Astrocyte of the spinal cord (primary cell): ENCODE results near the gene AGR3.

ENCODE experiments used
- DNase-seq: peaks from one replicate; pipeline ENCODE4 v3.0.0; 2011; ENCODE audit warnings: low read depth, low spot score
- H3K4me3 ChIP-seq: 2 replicates; pipeline ENCODE4 v1.5.1; 2011; ENCODE audit warnings: low read depth, mild to moderate bottlenecking, low read length, moderate library complexity
- in situ Hi-C: cut with HindIII; loops from 2 replicates; pipeline ENCODE4 v1.10.0; 2017; ENCODE audit warnings: low sequenced_read_pairs
- TF ChIP-seq, protein P1 (sequence below): IDR thresholded peaks from 2 replicates; pipeline ENCODE4 v1.5.1; 2012; ENCODE audit warnings: low read depth, mild to moderate bottlenecking, low read length, inconsistent platforms

Gene AGR3

GRCh38 chr7:16826060-16826459, 55.7 kb downstream of the AGR3 start:
- in situ Hi-C loops, result no loop called here
- DNase-seq, result no peak
- TF ChIP-seq, protein P1, sequence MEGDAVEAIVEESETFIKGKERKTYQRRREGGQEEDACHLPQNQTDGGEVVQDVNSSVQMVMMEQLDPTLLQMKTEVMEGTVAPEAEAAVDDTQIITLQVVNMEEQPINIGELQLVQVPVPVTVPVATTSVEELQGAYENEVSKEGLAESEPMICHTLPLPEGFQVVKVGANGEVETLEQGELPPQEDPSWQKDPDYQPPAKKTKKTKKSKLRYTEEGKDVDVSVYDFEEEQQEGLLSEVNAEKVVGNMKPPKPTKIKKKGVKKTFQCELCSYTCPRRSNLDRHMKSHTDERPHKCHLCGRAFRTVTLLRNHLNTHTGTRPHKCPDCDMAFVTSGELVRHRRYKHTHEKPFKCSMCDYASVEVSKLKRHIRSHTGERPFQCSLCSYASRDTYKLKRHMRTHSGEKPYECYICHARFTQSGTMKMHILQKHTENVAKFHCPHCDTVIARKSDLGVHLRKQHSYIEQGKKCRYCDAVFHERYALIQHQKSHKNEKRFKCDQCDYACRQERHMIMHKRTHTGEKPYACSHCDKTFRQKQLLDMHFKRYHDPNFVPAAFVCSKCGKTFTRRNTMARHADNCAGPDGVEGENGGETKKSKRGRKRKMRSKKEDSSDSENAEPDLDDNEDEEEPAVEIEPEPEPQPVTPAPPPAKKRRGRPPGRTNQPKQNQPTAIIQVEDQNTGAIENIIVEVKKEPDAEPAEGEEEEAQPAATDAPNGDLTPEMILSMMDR, result no peak
- no peak overlapping the region for H3K4me3 ChIP-seq

DNA sequence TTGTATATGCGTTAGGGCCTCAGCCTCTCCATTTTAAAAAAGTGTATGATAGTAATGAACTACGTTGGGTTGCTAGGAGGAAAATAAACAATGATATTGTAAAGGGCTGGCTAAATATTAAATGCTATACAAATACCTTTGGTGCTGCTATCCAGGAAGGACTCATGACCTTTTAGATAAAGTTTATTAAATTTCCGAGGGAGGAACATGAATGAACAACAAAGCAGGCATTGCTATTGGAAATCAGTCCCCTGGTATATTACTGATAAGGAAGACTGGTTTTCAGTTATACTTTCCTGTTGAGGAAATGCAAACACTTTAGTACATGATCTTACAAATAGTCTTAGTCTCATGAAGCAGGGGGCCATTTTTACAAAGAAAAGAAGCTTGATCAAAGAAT, 59.8 kb downstream of the AGR3 start:
- no peak overlapping the region for H3K4me3 ChIP-seq
- DNase-seq, result no peak
- TF ChIP-seq, protein P1, result no peak
- in situ Hi-C loops, result no loop called here

DNA sequence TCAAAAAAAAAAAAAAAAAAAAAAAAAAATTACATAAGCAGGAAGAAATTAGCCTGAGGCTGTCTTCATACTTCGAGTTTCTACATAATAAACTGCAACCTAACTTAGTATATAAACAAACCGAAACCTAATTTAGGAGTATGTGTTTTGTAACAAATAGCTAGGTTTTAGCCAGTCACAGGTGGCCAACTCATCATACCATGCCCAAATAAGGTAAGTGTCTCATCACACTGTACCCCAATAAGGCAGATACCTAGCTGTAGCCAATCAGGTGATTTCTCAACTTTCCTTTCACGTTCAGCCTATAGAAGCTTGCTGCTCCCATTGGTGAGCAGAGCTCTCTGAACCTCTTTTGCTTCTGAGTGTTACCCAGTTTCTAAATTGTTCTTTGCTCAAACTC, 63.1 kb downstream of the AGR3 start:
- in situ Hi-C loops, result no loop called here
- no peak for DNase-seq
- H3K4me3 ChIP-seq, result no peak overlapping the region
- TF ChIP-seq, protein P1, result no peak

GRCh38 chr7:16817536-16817935, 64.2 kb downstream of the AGR3 start:
- DNase-seq, result peak; percentile 84
- TF ChIP-seq, protein P1, result no peak
- in situ Hi-C loops, result no loop called here
- H3K4me3 ChIP-seq, result no peak overlapping the region

DNA sequence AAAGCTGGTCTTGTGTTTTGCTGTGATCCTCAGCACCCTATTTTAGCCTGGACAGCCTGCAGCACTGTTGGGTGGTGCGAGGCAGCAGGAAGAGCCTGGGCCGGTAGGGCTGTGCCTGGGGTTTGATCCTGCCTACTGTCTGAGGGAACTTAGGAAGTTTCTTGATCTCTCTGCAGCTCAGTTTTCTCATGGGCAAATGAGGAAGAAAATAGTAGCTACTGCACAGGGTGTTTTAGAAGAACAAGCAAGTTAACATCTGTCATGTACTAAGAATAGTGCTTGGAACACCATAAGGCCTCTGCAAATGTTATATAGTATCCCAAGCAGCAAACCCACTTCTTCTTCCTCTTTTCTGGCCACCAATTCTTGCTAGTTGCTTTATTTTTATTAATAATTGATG, 65.0 kb downstream of the AGR3 start:
- H3K4me3 ChIP-seq, result no peak overlapping the region
- no peak for DNase-seq
- in situ Hi-C loops, result no loop called here
- TF ChIP-seq, protein P1, result no peak

GRCh38 chr7:16815001-16815400, 66.8 kb downstream of the AGR3 start:
- no peak overlapping the region for H3K4me3 ChIP-seq

More at GRCh38 chr7:16815001-16815400, 66.8 kb downstream of the AGR3 start:
- in situ Hi-C loops, result no loop called here
- TF ChIP-seq, protein P1, result no peak
- DNase-seq, result no peak
